GM20000 (cell line): Measurements from ENCODE around the gene CCDC3.

Source experiments
- DNase-seq: peaks from one replicate; pipeline ENCODE4 v3.0.0; 2012; ENCODE audit warnings: low spot score
- TF ChIP-seq, protein P1 (sequence below): IDR thresholded peaks from 2 replicates; pipeline ENCODE4 v1.5.1; 2012; ENCODE audit warnings: mild to moderate bottlenecking, control low read depth; ENCODE audit errors: extremely low read depth, missing control alignments

CCDC3 gene

DNA sequence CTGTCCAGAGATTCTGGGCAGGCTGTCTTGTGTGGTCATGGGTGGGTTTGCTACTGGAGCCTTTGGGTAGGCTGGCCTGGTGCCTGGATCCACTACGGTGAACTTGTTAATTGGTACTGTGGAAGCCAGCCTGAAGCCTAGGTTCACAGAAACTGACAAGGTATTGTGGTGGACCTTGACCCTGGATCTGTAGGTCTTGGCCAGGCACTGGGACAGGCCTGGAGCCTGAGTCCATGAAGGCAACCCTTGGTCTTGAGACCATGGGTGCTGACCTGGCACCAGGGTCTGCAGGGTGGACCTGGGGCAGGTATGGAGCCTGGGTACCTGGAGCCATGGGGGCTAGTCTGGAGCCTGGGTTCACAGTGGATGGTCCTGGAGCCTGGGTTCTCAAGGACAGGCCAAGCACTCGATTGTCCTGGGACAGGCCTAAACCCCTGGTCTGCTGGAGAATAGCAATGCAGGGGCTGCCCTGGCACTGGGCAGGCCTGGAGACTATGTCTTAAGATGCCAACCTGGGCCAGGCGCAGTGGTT lies 85.8 kb downstream of the CCDC3 start:
- TF ChIP-seq, protein P1, sequence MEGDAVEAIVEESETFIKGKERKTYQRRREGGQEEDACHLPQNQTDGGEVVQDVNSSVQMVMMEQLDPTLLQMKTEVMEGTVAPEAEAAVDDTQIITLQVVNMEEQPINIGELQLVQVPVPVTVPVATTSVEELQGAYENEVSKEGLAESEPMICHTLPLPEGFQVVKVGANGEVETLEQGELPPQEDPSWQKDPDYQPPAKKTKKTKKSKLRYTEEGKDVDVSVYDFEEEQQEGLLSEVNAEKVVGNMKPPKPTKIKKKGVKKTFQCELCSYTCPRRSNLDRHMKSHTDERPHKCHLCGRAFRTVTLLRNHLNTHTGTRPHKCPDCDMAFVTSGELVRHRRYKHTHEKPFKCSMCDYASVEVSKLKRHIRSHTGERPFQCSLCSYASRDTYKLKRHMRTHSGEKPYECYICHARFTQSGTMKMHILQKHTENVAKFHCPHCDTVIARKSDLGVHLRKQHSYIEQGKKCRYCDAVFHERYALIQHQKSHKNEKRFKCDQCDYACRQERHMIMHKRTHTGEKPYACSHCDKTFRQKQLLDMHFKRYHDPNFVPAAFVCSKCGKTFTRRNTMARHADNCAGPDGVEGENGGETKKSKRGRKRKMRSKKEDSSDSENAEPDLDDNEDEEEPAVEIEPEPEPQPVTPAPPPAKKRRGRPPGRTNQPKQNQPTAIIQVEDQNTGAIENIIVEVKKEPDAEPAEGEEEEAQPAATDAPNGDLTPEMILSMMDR = no peak
- no peak for DNase-seq

DNA sequence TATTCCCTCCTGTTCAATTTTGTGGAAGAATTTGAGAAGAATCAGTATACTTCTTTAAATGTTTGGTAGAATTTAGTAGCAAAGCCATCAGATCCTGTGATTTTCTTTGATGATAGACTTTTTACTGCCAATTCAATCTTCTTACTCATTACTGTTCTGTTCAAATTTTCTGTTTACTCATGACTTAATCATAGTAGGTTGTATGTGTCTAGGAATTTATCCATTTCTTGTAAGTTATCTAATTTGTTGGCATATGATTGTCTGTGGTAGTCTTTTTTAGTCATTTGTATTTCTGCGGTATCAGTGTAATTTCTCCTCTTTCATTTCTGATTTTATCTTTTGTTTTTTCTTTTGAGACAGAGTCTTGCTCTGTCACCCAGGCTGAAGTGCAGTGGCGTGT lies 87.4 kb downstream of the CCDC3 start:
- TF ChIP-seq, protein P1 = no peak
- DNase-seq = no peak

DNA sequence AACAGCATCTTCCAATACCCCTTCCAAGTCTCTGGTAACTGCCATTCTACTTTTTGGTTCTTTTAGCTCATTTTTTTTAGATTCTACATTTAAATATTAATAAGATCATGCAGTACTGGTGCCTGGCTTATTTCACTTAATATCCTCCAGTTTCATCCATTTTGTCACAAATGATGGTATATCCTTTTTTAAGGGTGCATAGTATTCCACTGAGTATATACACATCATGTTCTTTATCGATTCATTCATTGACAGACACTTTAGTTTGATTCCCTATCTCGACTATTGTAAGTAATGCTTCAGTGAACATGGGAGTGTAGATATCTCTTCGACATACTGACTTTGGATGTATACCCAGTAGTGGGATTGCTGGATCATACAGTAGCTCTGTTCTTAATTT lies 89.7 kb downstream of the CCDC3 start:
- DNase-seq = no peak

DNA sequence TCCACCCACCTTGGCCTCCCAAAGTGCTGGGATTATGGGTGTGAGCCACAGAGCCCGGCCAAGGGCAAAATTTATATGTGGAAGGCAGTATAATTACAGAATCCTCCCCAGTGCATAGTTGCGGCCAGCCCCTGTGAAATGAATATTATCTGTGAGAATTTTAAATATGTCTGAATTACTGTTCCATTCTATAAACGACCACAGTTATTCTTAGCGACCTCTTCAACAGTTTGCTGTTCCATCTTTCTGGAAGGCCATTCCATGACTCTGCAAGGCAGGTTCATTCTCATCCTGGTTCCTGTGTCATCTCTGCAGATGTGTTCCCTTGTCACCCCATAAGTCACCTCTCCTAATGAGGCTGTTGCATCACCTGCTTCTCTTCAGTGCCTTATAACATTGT lies 90.7 kb downstream of the CCDC3 start:
- no peak for DNase-seq
- TF ChIP-seq, protein P1 = no peak

More for the DNA sequence above, 89.7 kb downstream of the CCDC3 start:
- TF ChIP-seq, protein P1 = no peak

DNA sequence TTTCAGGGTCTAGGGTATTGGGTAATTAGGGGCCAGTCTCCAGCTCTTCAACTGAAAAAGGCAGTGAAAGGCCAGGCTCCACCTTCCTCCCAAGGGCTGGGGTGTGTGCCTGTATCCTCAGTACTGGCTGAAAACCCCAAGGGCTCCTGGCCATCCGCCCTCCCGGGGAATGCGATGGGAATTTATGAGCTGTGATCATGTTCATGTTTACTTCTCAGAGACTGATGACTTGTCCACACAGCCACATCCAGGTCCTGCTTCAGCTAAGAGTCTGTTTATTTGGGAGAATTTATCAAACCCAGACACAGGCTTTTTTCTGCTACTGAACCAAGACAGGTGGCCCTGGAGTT lies 91.7 kb downstream of the CCDC3 start:
- no peak for DNase-seq
- TF ChIP-seq, protein P1 = no peak

DNA sequence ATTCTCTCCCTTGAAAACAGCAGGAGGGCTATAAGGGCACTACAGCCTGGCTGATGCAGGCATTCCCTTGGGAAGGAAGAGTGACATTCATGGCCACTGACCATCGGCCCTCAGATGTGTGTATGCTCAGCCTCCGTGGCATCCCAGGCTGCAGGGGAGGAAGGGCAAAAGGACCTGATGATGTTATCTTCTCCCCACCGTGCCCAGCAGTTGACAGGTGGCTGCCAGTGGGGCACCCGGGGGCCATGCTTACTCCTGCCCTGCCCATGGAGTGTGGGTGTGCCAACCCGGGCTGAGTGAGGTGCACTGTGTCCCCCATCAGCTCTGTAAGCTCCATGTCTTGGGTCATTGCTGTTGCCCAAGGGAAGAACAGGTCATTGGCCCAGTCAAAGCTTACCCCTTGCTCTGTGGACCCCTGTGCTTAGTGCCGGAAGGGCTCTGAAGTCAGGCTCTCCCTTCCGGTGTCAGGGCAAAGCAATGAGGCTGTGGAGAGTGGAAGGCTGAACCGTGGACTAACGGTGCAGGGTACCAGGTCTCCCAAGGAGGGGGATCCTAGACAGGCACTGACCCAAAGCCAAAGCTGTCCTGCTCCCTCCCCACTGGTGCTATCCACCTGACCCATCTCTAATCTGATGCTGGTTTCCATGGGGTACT lies 92.2 kb downstream of the CCDC3 start:
- DNase-seq = no peak
- TF ChIP-seq, protein P1 = no peak

DNA sequence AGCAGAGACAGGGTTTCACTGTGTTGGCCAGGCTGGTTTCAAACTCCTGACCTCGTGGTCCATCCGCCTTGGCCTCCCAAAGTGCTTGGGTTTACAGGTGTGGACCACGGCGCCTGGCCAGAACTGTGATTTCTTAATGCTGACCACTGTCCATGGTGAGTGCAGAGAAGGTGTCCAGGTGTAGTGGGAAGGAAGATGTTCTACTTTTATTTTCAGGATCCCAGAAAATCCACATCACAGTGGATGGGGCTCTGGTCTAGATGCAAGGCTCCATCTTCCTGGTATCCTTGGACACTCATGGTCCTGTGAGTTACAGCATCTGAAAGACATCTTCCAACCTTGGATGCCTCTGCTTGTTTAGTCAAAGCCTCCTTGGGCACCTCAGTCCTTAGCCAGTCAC lies 92.7 kb downstream of the CCDC3 start:
- TF ChIP-seq, protein P1 = no peak
- DNase-seq = no peak
